Activated gamma-delta T cell (primary cell): ENCODE data around the gene EDEM3.

Experiments
- DNase-seq: peaks from one replicate; lab custom pipeline; 2025; lab: John Stamatoyannopoulos, UW

EDEM3 gene

DNA sequence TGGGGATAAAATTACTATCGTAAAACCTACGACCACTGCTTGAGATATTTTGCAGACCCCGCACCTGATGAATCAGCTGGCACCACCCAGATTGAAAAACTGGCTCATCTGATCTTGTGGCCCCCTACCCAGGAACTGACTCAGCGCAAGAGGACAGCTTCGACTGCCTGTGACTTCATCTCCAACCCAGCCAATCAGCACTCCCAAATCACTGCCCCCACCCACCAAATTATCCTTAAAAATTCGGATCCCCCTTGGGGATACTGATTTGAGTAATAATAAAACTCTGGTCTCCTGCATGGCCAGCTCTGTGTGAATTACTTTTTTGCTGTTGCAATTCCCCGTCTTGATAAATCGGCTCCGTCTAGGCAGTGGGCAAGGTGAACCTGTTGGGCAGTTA is 81.4 kb downstream of the EDEM3 start:
- DNase-seq, result no peak

DNA sequence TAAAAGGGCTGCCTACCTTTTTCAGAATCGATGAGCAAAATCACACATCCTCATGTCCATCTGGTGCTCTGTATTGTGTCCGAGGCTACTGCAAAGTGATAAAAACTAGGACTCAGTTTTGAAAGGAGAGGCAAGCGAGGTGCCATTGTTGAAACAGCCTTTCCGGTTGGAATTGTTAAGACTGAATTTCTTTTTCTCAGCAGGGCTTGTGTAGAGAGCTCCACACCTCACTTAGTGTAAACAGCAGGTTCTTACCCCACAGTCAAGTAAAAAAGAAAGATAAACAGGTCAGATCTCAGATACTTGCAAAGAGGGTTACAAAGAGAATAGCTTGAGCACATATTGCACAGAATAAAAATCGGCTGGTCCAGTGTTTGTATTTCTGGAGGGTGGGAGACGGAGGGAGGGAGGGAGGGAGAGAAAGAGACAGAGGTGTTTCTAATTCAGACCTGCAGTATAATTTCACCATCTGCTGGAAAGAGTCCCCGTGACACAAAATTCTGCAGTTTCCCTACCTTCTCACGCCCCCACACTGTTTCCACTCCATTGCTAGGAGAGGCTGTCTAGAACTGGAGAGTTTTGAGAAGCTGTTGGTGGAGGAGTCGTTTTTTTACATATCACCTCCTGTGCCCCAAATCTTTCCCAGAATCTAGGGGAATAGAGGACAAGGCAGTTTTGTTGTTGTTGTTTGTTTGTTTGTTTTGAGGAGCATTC is 82.5 kb downstream of the EDEM3 start:
- DNase-seq, result no peak

DNA sequence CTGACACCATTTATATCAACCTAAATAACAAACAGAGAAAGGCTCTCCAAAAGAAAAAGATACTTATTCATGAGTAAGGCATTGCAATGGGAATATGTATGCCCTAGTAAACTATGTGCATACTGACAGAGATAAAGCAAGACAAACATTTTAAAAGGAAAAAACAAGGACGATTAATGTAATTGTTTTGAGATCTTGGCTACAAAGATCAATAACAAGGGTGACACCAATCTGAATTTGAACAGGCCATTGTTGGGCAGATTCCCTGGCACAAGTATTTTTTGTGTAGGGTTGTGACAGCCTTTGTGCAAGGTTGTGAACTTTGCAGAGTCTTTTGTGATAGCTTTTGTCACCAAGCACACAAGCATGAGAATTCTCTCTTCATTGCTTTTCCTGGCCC is 85.3 kb downstream of the EDEM3 start:
- DNase-seq, result no peak

DNA sequence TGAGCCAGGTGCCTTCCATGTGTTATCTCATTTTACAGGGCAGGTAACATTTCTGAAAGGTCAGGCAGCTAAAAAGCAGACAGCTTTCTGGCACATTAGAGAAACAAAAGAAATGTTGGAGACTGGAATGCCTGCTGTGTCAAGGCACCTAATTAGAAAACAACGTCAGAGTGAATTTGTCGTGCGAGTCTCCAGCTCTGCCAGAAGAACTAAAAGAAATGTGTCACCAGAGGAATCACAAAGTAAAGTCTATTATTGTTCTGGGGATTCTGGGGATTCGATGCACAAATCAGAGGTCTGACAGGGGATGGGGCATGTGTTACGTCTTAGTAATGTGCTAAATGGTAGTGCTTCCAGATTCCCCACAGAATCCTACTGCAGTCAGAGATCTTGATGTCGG is 89.3 kb downstream of the EDEM3 start:
- no peak for DNase-seq

DNA sequence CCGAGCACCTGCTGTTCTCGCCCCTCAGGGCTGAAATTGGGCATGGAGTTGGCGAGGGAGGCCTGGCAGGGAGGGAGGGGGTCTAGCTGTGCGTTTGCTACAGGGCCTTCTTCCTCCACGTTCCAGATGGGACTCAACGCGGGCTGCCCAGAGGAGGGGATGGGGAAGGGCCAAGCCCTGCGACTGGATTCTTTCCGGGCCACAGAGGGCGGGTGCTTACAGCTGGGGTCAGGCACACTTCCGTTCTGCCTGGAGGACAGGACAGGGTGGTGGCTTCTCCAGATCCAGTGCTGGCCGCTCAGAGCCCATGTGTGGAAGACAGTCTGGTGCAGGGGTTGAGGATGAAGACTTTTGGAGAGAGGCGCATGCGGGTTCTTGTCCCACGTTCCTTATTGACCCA is 90.0 kb downstream of the EDEM3 start:
- DNase-seq, result no peak

DNA sequence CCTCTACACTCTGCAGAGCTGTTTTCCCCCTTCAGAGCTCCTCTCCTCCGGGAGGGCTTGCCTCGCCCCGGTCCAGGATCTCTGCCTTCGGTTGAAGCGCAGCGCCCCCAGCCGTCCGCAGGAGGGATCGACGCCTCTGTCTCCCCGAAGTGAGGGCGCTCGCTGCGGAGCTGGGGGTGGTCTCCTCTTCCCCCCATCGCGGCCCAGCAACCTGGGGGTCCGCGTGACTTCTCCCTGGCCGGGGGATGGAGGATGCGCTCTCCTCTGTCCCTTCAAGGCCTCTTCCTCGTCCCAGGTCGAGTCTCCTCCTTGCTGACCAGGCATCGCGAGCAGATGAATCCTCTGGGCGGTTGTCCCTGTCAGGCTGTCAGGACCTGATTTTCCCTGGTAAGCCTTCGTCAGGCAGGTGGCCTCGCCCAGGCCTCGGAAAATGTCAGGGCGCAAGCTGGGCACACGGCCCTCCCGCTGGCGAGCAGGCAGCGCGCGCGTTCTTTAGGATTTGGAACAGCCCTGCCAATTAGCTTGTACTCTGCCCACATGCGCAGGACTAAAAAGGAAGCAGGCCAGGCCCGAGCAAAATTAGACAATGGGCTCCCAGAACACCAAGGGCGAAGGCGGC is 90.5 kb downstream of the EDEM3 start:
- DNase-seq, result peak; percentile 16

DNA sequence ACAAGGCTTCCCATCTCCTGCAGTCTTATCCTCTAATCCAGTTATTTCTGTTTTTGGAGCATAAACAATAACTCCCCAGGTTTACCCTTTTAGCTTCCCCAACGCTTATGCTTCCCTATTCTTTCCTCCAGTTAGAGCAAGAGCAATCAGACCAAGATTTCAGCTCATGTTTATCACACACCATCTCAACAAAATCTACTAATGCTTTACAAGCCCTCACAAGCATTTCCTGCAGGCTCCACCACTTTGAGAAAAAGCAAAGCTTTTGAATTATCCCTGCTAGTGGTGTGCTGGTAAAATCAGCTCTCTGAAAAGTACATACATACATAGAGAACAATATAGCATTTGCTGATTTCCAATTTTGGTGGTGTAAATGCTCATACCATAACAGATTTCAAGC is 92.9 kb downstream of the EDEM3 start:
- no peak for DNase-seq

DNA sequence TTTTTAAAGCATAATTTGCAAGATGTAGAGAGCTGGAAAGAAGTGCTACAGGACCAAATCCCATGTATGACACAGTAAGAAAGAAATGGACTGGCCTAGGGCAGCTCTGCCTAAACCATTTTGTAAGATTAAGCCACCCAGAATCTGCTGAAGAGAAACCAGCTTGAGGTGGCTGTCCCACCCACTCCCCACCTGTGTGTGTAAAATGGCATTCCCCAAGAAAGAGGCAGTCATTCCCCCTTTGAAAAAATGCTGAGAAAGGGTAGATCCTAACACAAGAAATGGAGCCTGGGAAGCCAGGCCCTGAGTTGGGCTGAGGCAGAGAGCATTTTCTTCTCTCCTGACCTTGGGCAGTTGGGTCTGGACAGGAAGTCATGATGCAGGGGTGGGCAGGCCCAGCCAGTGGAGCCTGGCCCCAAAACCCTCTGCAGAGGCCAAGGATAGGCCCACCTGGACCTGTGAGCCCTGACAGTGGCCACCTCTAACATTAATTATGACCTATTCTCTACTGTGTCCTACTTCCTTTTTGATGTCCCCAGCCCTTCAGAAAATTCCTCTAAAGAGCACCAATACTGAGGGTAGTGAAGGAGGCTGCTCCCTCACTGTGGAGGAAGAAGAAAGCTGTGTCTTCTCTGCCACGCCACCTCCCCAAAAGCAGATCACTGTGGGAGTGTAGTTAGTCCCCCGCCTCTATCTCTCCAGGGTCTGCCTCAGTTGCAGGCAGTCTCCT is 94.0 kb downstream of the EDEM3 start:
- DNase-seq, result no peak

DNA sequence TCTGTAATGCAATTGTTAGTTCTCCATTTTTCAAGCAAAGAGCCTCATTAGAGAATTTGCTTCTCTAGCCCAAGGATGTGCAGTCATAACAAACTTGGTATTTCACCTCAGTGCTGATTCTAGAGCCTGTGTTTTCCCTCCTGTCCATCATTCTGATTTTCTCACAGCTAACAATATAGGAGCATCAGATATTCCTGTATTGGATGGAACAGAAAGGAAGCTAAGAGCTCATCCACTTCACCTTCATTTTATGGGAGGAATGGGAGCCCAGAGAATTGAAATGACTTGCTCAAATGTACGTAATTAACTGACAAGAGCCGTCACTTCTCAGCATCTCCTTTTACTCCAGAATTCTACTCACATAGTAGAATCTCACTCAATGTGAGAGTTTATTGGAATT is 96.6 kb downstream of the EDEM3 start:
- DNase-seq, result no peak

DNA sequence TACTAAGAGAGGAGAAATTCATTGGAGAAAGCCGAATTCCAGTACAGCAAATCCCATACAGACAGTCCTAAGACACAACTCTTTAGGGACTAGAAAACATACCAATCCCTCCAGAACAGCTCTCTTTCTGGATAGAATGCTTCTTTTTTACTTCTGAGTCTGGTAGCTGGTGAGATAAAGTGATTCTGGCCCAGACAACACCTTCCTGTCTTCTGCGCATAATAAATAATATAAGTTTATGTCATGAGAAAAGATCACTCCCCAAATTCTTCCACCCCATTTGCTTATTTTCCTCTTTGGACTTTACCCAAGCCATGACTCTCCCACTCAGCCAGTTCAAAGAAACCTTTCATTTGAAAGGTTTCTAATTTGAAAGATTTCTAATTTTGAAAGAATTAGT is 98.4 kb downstream of the EDEM3 start:
- DNase-seq, result no peak

DNA sequence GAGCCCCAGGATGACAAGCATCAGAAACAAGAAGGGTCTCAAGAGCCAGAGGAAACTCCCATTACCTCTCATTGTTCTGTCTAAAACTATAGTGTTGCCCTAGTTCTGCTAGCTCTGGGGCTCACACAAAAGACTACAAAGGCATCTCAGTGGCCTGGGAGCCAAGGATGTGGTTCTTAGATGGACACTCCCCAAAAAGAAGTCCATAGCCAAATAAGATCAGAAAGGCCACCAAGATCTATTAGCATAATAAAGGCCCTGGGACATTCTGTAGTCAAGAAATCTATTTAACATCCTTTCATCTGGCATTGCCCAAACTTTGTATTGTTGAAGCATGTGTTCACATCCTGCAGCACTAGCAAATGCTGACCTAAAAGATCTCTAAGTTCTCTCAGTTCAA is 99.5 kb downstream of the EDEM3 start:
- no peak for DNase-seq

DNA sequence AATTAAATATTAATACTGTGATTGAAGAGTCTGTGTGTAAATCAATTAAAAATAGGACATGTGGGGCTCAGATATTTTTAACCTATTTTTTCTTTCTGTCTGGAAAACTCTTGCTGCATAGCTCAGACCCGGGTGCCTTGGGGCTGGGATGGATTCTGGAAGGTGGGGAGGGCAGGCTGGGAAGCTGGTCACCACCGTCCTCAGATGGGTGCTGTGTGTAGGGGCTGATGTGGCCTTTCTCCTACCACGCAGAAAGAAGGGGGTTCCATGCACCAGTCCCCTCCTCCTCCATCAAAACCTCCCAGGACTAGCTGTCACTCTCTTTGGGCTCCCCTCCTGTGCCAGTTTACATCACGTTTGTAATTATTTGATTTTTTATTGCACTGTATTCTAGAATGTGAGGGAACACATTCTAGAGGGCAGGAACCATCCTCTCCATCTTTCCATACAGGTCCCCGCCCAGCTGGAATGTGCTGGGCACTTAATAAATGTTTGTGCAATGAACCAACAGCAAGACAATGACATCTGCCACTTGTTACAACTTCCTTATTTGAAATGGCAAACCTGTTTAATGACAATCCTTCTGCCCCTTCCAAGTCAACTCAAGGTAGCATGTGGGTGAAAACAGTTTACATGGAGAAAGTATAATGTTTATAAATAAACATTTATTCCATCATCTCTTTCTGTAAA is 104.3 kb downstream of the EDEM3 start:
- no peak for DNase-seq

DNA sequence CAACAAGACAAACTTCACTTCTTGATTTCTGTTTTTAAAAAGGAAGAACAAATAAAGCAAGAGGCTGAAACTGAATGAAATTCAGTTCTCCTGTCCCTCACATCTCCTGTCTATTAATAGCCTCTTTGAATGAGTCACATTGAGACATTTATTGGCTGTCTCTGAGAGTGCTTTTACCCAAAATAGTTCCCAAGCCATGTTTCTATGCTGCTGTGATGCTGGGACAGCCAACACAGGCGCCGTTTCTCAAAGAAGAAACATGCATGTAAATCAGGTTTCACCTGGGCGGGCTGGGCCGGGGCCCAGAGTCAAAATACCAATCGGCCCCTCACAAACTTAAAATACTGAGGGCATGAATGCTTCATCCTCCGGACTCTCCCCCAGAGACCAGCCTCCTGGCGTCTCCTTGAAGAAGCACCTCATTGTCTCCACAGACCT is 105.2 kb downstream of the EDEM3 start:
- no peak for DNase-seq

DNA sequence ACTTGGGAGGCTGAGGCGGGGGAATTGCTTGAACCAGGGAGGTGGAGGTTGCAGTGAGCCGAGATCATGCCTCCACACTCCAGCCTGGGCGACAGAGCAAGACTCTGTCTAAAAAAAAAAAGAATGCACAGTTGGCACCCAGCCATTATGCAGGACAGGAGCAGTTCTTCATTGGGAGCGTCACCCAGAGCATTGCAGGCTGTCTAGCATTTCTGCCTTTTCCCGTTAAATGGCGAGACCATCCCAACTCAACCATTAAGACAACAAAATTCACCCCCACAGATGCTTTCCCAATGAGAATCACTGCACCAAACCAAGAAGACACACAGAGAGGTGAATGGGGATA is 105.8 kb downstream of the EDEM3 start:
- no peak for DNase-seq

DNA sequence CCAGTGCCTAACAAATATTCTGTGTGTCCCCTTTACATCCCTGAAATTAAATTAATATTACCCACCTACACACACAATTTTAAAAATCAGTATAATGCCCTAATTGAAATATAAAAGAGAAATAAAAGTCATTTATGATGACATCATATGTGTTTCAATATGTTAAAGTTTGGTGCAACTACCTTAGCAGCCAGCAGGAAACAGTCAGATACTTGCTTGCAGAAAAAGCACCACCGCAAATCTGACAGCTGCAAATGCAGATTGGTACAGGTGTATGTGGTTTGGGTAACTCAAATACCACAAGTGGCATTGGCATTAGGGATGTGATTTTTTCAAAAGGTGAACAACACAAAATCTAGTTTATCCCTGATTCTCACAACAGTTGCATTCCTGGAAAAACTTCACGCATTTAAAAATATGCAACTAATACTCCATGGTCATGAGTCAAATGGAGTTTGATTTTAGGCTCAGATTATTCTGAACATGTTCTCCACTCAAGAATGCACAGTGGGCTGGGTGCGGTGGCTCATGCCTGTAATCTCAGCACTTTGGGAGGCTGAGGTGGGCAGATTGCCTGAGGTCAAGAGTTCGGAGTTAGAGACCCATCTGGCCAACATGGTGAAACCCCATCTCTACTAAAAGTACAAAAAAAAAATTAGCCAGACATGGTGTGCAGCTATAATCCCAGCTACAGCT is 106.3 kb downstream of the EDEM3 start:
- no peak for DNase-seq

DNA sequence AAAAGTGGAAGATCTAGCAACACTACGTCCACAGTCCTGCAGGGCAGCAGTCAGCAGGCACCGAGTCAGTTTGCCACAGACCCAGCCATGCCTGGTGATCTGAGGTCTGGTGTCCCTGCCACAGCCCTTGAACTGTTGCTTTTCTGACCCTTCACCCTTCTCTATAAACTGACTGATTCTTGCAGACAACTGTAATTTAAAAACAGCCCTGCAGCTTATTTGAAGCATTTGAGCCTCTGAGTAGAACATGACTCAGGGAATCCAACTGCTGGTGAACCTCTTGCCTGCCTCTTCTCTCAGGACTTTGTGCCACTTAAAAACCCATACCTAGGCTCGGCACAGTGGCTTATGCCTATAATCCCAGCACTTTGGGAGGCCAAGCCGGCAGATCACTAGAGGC is 107.2 kb downstream of the EDEM3 start:
- DNase-seq, result no peak

DNA sequence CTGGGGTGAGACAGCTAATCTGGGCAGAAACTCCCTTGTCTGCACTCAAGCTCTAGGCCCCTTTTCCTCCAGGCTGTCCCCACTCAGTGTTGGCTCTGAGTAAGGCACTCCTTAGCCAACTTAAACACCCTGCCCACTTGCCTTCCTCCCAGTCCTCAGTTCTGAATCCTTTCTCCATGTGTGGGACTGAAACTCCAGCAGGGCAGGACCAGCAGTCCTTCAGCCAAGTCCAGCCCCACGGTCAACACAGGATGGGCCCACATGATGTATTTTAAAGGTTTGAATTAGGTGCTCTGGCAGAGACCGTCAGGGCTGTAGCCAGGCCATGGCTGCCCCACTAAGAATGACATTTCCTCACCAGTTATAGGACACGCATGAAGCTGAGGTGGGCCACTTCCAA is 107.8 kb downstream of the EDEM3 start:
- DNase-seq, result no peak

DNA sequence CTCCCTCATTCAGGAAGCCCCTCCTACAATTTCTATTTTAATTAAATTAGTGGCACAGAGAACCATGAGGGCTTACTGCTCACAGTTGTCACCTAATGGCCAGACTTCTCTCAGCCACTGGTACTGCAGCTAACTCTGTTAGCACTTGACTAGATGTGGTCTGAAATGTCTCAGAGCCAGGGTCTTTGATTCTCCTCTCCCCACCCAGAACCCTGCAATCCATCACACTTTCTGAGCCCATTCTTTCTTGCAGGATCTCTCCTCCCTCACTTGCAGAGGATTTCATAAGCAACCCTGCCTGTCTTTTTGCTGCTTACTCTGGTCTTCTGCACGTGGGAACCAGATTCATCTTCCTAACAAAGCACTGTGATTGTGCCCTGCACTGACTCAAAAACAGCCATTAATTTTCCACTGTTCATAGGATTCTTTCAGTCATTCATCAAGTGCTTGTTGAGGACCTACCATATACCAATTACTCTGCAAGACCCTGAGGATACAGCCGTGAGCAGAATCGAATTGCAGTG is 108.4 kb downstream of the EDEM3 start:
- DNase-seq, result no peak

DNA sequence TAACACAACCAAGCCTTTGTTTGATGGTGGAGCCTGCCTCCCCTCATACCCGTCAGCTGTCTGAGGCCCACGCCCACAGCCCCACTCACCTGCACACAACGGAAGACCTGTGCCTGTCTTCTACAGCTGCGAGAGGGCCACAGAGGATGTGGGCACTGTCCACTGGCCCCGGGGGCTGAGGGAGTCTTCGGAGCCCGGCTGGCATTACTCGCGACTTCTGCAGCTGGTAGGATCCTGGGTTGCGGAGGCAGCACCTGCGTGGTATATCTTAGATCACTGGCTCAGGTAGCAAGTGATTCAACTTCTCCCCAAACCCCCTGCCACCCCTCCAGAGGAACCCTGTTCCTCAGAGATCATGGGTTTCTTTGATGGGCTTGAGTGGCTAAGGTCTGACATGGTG is 109.9 kb downstream of the EDEM3 start:
- no peak for DNase-seq

DNA sequence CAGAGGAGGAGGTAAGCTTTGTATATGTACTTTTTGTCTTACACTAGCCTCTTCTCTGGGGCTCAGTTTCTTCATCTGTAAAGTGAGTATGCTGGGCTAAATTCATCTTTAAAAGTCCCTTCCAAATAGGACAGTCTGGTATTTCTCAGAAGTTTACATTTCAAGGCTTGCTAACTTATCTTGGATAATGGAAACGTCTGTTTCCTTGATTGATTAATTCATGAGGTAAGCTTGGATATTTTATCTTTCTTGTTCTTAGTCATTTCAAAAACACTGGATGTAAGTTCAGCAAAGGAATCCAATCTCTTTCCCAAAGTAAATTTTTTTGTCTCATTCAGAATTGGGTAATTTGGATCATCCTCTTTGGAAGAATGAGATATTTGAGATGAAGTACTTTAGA is 111.0 kb downstream of the EDEM3 start:
- no peak for DNase-seq

DNA sequence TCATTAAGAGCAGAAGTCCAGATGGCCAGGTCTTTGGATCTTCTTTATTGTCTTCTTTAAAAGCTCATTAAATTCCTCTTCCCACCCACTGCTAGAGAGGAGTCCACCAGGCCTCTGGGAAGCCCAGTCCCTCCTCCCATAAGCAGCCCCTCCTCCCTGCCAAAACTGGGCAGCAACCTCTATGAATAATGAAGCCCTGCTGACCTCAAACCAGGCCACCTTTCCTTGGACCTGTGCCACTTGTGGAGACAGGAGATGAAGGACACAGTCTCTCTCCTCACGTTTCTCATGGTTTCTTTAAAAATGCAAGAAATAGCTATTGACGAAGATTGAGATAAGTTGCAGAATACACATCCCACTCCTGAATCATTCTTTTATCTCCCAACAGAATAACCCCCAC is 112.8 kb downstream of the EDEM3 start:
- no peak for DNase-seq

DNA sequence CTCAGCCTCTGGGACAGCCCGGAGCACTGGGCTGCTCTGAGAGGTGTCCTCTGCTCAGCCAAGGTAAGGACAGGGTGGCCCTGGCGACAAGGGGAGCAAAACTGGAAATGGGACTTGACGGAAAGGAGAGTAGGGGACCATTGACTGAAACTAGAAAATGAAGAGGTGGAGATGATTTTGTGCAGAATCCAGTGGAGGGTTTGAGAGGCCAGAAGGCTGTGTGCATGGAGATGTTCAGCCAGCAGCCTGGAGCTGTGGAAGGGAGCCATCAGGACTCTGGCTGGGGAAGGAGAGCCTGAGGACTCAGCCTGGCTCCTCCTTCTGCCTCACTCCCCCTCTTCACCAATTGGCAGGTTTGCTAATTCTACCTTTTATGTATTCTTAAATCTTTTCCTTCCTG is 114.2 kb downstream of the EDEM3 start:
- no peak for DNase-seq
